Left lung (tissue), 10 donors: ENCODE measurements around the gene HPRT1. TPM values are rescaled to one million over a fixed set of nuclear protein-coding genes. Genes with fewer than 3 reads are reported as not detected.

Experiments
- ATAC-seq: fragments of 200-7000 bp; cut with Tn5 transposase; one replicate; pipeline ENCODE4 v1.9.1; 2020; ENCODE audit warnings: moderate library complexity
- DNase-seq, 4 donors: peaks; one replicate each; pipeline ENCODE4 v3.0.0-alpha.2; 2013 to 2020
- H3K27ac ChIP-seq, 2 donors: fragments of 200-600 bp; sonication (generic) in 1 of 2; one replicate each; pipeline versions ENCODE4 v1.5.0 to v1.8.0; 2020 to 2021
- H3K27me3 ChIP-seq, 2 donors: fragments of 200-600 bp; sonication (generic) in 1 of 2; one replicate each; pipeline versions ENCODE4 v1.5.0 to v1.8.0; 2020 to 2021
- H3K36me3 ChIP-seq, 2 donors: fragments of 200-600 bp; sonication (generic) in 1 of 2; one replicate each; pipeline versions ENCODE4 v1.5.0 to v1.8.0; 2020 to 2021
- H3K4me1 ChIP-seq, 2 donors: fragments of 200-600 bp; one replicate each; pipeline ENCODE4 v1.8.0; 2021
- H3K4me3 ChIP-seq, 2 donors: fragments of 200-600 bp; sonication (generic) in 1 of 2; one replicate each; pipeline versions ENCODE4 v1.5.0 to v1.8.0; 2020 to 2021; ENCODE audit warnings: mild to moderate bottlenecking in 1 of 2
- H3K9me3 ChIP-seq, 2 donors: fragments of 200-600 bp; sonication (generic) in 1 of 2; one replicate each; pipeline versions ENCODE4 v1.5.0 to v1.8.0; 2020 to 2021
- CTCF ChIP-seq, 2 donors: fragments of 200-600 bp; sonication (generic) in 1 of 2; IDR thresholded peaks; one replicate each; pipeline versions ENCODE4 v1.5.0 to v1.8.0; 2021; ENCODE audit warnings: antibody characterized with exemption in 2 of 2
- intact Hi-C, 2 donors: fragments of 100-400 bp; cut with DNase I; formaldehyde crosslinking; loops; one replicate each; pipeline versions ENCODE4 v1.11.2 to v1.14.2; 2022
- polyA plus RNA-seq, 6 donors: library from polyadenylated mRNA; unstranded; fragments of 120-200 nt; gene quantifications; one replicate each; pipeline ENCODE4 v1.2.1, GENCODE V29; 2013; ENCODE audit not compliant: insufficient read length in 6 of 6
- total RNA-seq, 2 donors: library from RNA; stranded (reverse); fragmentation: NEBNext Ultra II Directional; extraction: Animal tissue kit (Norgen Biotek cat#: 25700); gene quantifications; one replicate each; pipeline ENCODE4 v1.2.1, GENCODE V29; 2021
- donor health status: DM: no; HTN: yes; CAD: no.
- donor health status: DM: no; HTN: no; CAD: no.

Gene HPRT1
- total and polyA plus RNA-seq, 8 donors = 17.5 to 26.9 (median 19.5) TPM

GRCh38 chrX:134469486-134469885 lies 9.5 kb downstream of the HPRT1 start:
- H3K36me3 ChIP-seq = no peaks in the 10 kb centered on the region
- no peak overlapping the region for H3K27ac ChIP-seq
- DNase-seq (no peak), ATAC-seq (no peak)
- intact Hi-C loops = no loop called here
- peaks cover 0 to 5% of the 10 kb centered on the region in 2 donors for H3K4me1 ChIP-seq
- no peaks in the 10 kb centered on the region for H3K9me3 ChIP-seq
- H3K4me3 ChIP-seq = no peak overlapping the region
- H3K27me3 ChIP-seq = no peaks in the 10 kb centered on the region
- no peak for TF ChIP-seq CTCF (IDR thresholded peaks at IDR 0.05)

- TF ChIP-seq CTCF (IDR thresholded peaks at IDR 0.05) = no peak
- DNase-seq (no peak), ATAC-seq (no peak)
- Histone ChIP-seq H3K4me1 (peaks cover 0 to 5% of the 10 kb centered on the region in 2 donors), H3K9me3 (no peaks in the 10 kb centered on the region), H3K27me3 (no peaks in the 10 kb centered on the region), H3K36me3 (no peaks in the 10 kb centered on the region), H3K4me3 (no peak overlapping the region), H3K27ac (no peak overlapping the region)
- intact Hi-C loops = no loop called here
Observed at GRCh38 chrX:134470013-134470412, 10.0 kb downstream of the HPRT1 start.

- Histone ChIP-seq H3K4me3 (no peak overlapping the region), H3K27me3 (no peaks in the 10 kb centered on the region), H3K9me3 (no peaks in the 10 kb centered on the region), H3K36me3 (no peaks in the 10 kb centered on the region), H3K27ac (no peak overlapping the region), H3K4me1 (peaks cover 0 to 5% of the 10 kb centered on the region in 2 donors)
- no peak for TF ChIP-seq CTCF (IDR thresholded peaks at IDR 0.05)
- ATAC-seq (no peak), DNase-seq (no peak)
- intact Hi-C loops = no loop called here
Observed at GRCh38 chrX:134472041-134472440, 12.1 kb downstream of the HPRT1 start.

GRCh38 chrX:134476284-134476683 lies 16.3 kb downstream of the HPRT1 start:
- Histone ChIP-seq H3K4me1 (no peaks in the 10 kb centered on the region), H3K27me3 (no peaks in the 10 kb centered on the region), H3K27ac (no peak overlapping the region), H3K36me3 (no peaks in the 10 kb centered on the region), H3K4me3 (no peak overlapping the region), H3K9me3 (no peaks in the 10 kb centered on the region)
- no peak for TF ChIP-seq CTCF (IDR thresholded peaks at IDR 0.05)
- DNase-seq = no peak
- intact Hi-C loops = no loop called here
- ATAC-seq = no peak

- intact Hi-C loops = no loop called here
- Histone ChIP-seq H3K9me3 (no peaks in the 10 kb centered on the region), H3K27ac (no peak overlapping the region), H3K36me3 (no peaks in the 10 kb centered on the region), H3K4me1 (no peaks in the 10 kb centered on the region), H3K27me3 (no peaks in the 10 kb centered on the region), H3K4me3 (no peak overlapping the region)
- no peak for ATAC-seq
- TF ChIP-seq CTCF (IDR thresholded peaks at IDR 0.05) = no peak
- no peak for DNase-seq
Observed at GRCh38 chrX:134478374-134478773, 18.4 kb downstream of the HPRT1 start.
